ENCODE data around the gene C1orf53. TPM values are rescaled to one million over a fixed set of nuclear protein-coding genes. Genes with fewer than 3 reads are reported as not detected.

C1orf53 gene
- total RNA-seq, 1 experiment from 2014 or later = 0.33 TPM

DNA sequence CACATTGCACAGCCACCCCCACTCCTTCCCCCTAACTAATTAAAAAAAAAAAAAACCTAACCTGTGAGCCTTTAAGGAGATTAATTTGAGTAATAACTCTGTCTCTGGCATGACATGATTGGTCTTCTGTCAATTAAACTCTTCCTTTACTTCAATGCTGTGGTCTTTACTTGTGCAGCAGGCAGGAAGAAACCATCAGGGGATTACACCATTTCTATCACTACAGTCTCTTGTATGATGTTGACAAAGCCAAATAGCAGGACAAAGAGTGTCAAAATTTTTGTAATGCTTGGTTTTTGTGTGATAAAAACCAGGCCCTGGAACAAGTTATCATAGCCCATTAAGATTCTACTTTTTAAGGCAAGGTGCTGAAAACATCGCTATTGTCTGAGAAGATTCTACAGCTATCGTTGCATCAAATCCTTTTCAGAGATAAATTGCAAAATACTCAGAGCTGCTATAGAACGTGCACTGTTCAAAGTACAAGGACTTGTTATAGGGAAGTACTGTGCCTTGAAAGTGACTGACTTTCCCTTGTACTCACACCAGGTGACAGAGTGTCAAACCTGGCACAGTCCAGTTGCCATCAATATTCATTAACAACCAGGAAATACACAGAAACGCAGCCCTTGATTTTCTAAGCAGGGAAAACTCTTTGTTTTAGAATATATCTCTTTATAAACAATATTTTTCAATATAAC is 52.4 kb downstream of the C1orf53 start (continued):
- no peak for TF ChIP-seq CTCF (IDR thresholded peaks at IDR 0.05)

DNA sequence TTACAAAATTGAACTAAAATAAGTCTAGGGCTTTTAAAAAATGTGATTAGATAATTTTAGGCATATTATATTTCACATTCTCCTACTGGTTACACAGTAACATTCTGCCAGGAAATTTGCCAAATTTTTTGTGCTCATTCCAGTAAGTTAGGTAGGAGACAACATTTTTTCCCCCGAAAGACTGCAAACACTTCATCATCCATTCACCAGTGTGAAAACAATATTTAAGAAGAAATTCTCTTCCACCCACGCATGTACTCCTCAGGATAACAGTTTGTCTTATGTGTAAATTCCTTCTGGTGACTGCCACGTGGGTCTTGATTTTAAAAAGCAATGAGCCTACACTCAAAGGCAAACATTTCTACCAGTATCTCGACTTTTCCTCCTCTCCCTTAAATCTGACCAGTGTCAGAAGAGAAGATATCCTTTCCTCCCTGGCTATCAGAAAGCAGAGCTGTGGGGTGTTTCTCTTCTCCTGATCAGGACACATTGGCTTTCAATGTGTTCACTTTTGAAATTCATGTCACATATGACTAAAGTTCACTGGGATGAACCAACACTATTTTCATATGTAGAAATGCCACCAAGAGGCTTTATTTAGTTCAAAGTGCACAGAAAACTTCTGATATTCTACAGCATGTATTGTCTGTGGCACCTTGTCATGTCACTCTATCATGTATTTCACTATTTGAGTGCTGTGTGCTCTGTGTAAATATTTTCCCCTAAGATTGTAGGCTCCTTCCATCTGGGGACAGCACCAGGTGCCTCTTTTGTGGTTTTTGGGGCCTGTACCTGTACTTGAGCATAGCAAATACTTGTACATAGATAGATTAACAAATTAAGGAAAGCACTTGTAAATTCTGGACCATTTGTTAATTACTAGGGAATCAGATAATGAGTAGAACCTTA is 53.3 kb downstream of the C1orf53 start:
- H3K27ac Mint-ChIP-seq = no peak overlapping the region
- ChIA-PET POLR2A (no interaction called here), CTCF (no interaction called here)
- H3K4me1 Mint-ChIP-seq = no peaks in the 10 kb centered on the region; the same call in 1 of the 2 replicates
- no peak for DNase-seq (ENCODE audit: low spot score)
- no peak overlapping the region for H3K4me3 Mint-ChIP-seq
- H3K36me3 Mint-ChIP-seq = no peaks in the 10 kb centered on the region
- no peaks in the 10 kb centered on the region for H3K9me3 Mint-ChIP-seq
- ATAC-seq = no peak
- H3K27me3 Mint-ChIP-seq (ENCODE audit: low read depth) = no peaks in the 10 kb centered on the region
- no peak for TF ChIP-seq GABPB1 (CRISPR knock-in tag; IDR thresholded peaks at IDR 0.05)
- no peak for TF ChIP-seq EMX1 (CRISPR knock-in tag; IDR thresholded peaks at IDR 0.05)
- TF ChIP-seq RORB (CRISPR knock-in tag; IDR thresholded peaks at IDR 0.05) = no peak
- no peak for TF ChIP-seq RELA (CRISPR knock-in tag; IDR thresholded peaks at IDR 0.05; ENCODE audit: borderline replicate concordance)
- no peak for TF ChIP-seq USF1 (CRISPR knock-in tag; IDR thresholded peaks at IDR 0.05)
- TF ChIP-seq FOXP4 (CRISPR knock-in tag; IDR thresholded peaks at IDR 0.05) = no peak

Other genes with a start within 250 kb of the C1orf53 start
- gene DENND1B, start 127.2 kb upstream of the C1orf53 start, total RNA-seq (2021) = 2.8 to 4.3 TPM (median 3.3 TPM) in 3 replicates
- gene LHX9, start 14.7 kb downstream of the C1orf53 start, total RNA-seq (2021) = not detected in 3 replicates

Data from WTC11 (cell line).